Measurements from ENCODE around the gene KLHL41.
"Not testable (repeated sequence)": the region's sequence is repeated elsewhere in the genome, so short reads cannot be mapped to it uniquely, and the experiment has no call there.

DNA sequence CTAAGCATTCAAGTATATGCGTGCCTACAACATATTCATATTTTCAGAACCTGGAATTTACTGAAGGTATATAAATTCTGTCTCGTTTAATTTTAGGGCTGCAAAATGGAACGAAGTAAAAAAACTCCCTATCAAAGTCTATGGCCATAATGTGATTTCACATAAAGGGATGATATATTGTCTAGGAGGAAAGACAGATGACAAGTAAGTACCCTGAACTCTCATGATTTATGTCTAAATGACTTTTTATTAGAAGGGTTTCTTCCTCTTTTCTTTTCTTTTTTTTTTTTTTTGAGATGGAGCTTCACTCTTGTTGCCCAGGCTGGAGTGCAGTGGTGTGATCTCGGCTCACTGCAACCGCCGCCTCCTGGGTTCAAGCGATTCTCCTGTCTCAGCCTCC lies 5.3 kb downstream of the KLHL41 start:
- not testable (repeated sequence) for TF ChIP-seq CTCF, POLR2A (IDR thresholded peaks at IDR 0.05)
